DOHH2 (cell line): Measurements from ENCODE around the gene POR.

ENCODE experiments used
- H3F3A ChIP-seq: fragments of 200-600 bp; sonication (generic), shearing (Covaris generic); 2 replicates; pipeline ENCODE4 v1.6.0; 2016; ENCODE audit warnings: antibody characterized with exemption, mild to moderate bottlenecking; ENCODE audit not compliant: control insufficient read depth, insufficient read depth
- H3K27ac ChIP-seq: fragments of 200-600 bp; sonication (generic); 2 replicates; pipeline ENCODE4 v1.5.1; 2014; ENCODE audit warnings: low read depth, mild to moderate bottlenecking, low read length, moderate library complexity
- H3K27me3 ChIP-seq: fragments of 200-600 bp; sonication (generic); 2 replicates; pipeline ENCODE4 v1.6.1; 2014; ENCODE audit warnings: mild to moderate bottlenecking, low read length, mixed read lengths; ENCODE audit not compliant: control insufficient read depth
- H3K36me3 ChIP-seq: fragments of 200-600 bp; sonication (generic); 2 replicates; pipeline ENCODE4 v1.6.1; 2014; ENCODE audit warnings: mild to moderate bottlenecking, low read length, moderate library complexity, mixed read lengths; ENCODE audit not compliant: control insufficient read depth
- H3K4me1 ChIP-seq: fragments of 200-600 bp; sonication (generic); 2 replicates; pipeline ENCODE4 v1.6.1; 2014; ENCODE audit warnings: mild to moderate bottlenecking, low read length, mixed read lengths; ENCODE audit not compliant: control insufficient read depth
- H3K4me2 ChIP-seq: fragments of 200-600 bp; sonication (generic); 2 replicates; pipeline ENCODE4 v1.6.0; 2014; ENCODE audit warnings: mild to moderate bottlenecking, low read length, moderate library complexity
- H3K4me3 ChIP-seq: fragments of 200-600 bp; sonication (generic); 2 replicates; pipeline ENCODE4 v1.5.1; 2014; ENCODE audit warnings: mild to moderate bottlenecking, low read length, mixed read lengths
- H3K79me2 ChIP-seq: fragments of 200-600 bp; sonication (generic); 2 replicates; pipeline ENCODE4 v1.6.1; 2014; ENCODE audit warnings: mild to moderate bottlenecking, low read length, mixed read lengths; ENCODE audit not compliant: control insufficient read depth
- H3K9me2 ChIP-seq: fragments of 200-600 bp; sonication (generic); replicated peaks from 2 replicates; pipeline ENCODE4 v1.6.1; 2014; ENCODE audit warnings: mild to moderate bottlenecking, low read length, mixed read lengths; ENCODE audit not compliant: control insufficient read depth
- H3K9me3 ChIP-seq: fragments of 200-600 bp; sonication (generic); 2 replicates; pipeline ENCODE4 v1.6.1; 2014; ENCODE audit warnings: antibody characterized with exemption, low read length, mixed read lengths; ENCODE audit not compliant: control insufficient read depth, insufficient read depth
- H4K20me1 ChIP-seq: fragments of 200-600 bp; sonication (generic); 2 replicates; pipeline ENCODE4 v1.6.0; 2014; ENCODE audit warnings: low read depth, mild to moderate bottlenecking, antibody characterized with exemption, low read length, moderate library complexity; ENCODE audit not compliant: control insufficient read depth, insufficient read depth
- CTCF ChIP-seq: fragments of 200-600 bp; sonication (generic); IDR thresholded peaks from one replicate; pipeline ENCODE4 v1.5.1; 2014; ENCODE audit warnings: antibody characterized with exemption, mild to moderate bottlenecking, low read depth, low read length; ENCODE audit not compliant: poor library complexity, severe bottlenecking
- EZH2phosphoT487 ChIP-seq: fragments of 200-600 bp; sonication (generic); IDR thresholded peaks from 2 replicates; pipeline ENCODE4 v1.6.1; 2017; ENCODE audit warnings: borderline replicate concordance, mild to moderate bottlenecking, antibody characterized with exemption, low read length, moderate library complexity, mixed read lengths

Gene POR

GRCh38 chr7:75985009-75985517 lies 70.1 kb downstream of the POR start:
- peaks cover 19% of the 10 kb centered on the region; the same call in 1 of the 2 replicates for H3K36me3 ChIP-seq
- no peaks in the 10 kb centered on the region for H3K27me3 ChIP-seq
- TF ChIP-seq CTCF: no peak
- no peak for TF ChIP-seq EZH2phosphoT487
- no peaks in the 10 kb centered on the region; the same call in 1 of the 2 replicates for H4K20me1 ChIP-seq
- H3F3A ChIP-seq: no peaks in the 10 kb centered on the region
- H3K9me3 ChIP-seq: no peaks in the 10 kb centered on the region
- no peak overlapping the region for H3K4me3 ChIP-seq
- peaks cover 3% of the 10 kb centered on the region; the same call in 1 of the 2 replicates for H3K4me1 ChIP-seq
- H3K4me2 ChIP-seq: no peak overlapping the region
- H3K27ac ChIP-seq: no peak overlapping the region
- H3K9me2 ChIP-seq: no peaks in the 10 kb centered on the region
- H3K79me2 ChIP-seq: no peaks in the 10 kb centered on the region

GRCh38 chr7:75985518-75986146 lies 70.7 kb downstream of the POR start:
- peaks cover 19% of the 10 kb centered on the region; the same call in 1 of the 2 replicates for H3K36me3 ChIP-seq
- H3K4me1 ChIP-seq: peaks cover 3% of the 10 kb centered on the region; the same call in 1 of the 2 replicates
- no peak overlapping the region for H3K4me2 ChIP-seq
- no peaks in the 10 kb centered on the region for H3K79me2 ChIP-seq
- H4K20me1 ChIP-seq: no peaks in the 10 kb centered on the region; the same call in 1 of the 2 replicates
- no peaks in the 10 kb centered on the region for H3K9me2 ChIP-seq
- H3K4me3 ChIP-seq: no peak overlapping the region
- H3F3A ChIP-seq: no peaks in the 10 kb centered on the region
- no peak for TF ChIP-seq EZH2phosphoT487
- no peak for TF ChIP-seq CTCF
- no peaks in the 10 kb centered on the region for H3K9me3 ChIP-seq
- no peak overlapping the region for H3K27ac ChIP-seq
- no peaks in the 10 kb centered on the region for H3K27me3 ChIP-seq

GRCh38 chr7:75986147-75986781 lies 71.3 kb downstream of the POR start:
- no peak for TF ChIP-seq CTCF
- no peak for TF ChIP-seq EZH2phosphoT487
- no peak overlapping the region for H3K27ac ChIP-seq
- H3K4me3 ChIP-seq: no peak overlapping the region
- peaks cover 3% of the 10 kb centered on the region; the same call in 1 of the 2 replicates for H3K4me1 ChIP-seq
- no peaks in the 10 kb centered on the region for H3K27me3 ChIP-seq
- H3K36me3 ChIP-seq: peaks cover 19% of the 10 kb centered on the region; the same call in 1 of the 2 replicates
- no peak overlapping the region for H3K4me2 ChIP-seq
- no peaks in the 10 kb centered on the region; the same call in 1 of the 2 replicates for H4K20me1 ChIP-seq
- no peaks in the 10 kb centered on the region for H3K9me3 ChIP-seq
- H3K9me2 ChIP-seq: no peaks in the 10 kb centered on the region
- H3K79me2 ChIP-seq: no peaks in the 10 kb centered on the region
- H3F3A ChIP-seq: no peaks in the 10 kb centered on the region
